GM23338 (cell line): Measurements from ENCODE around the gene CXCL16. TPM values are rescaled to one million over a fixed set of nuclear protein-coding genes. Genes with fewer than 3 reads are reported as not detected.

Experiments used
- ATAC-seq: fragments of 200-7000 bp; cut with Tn5 transposase; 3 replicates; pipeline ENCODE4 v1.9.1; 2020
- DNase-seq: peaks from one replicate; pipeline ENCODE4 v3.0.0-alpha.2; 2015; ENCODE audit warnings: low spot score
- H2AFZ ChIP-seq: fragments of 200-600 bp; sonication (generic); 2 replicates; pipeline ENCODE4 v1.8.0; 2016; ENCODE audit warnings: antibody characterized with exemption, mild to moderate bottlenecking, moderate library complexity
- H3F3A ChIP-seq: fragments of 200-600 bp; sonication (generic); replicated peaks from 2 replicates; pipeline ENCODE4 v1.8.0; 2017; ENCODE audit warnings: antibody characterized with exemption, mixed run types, low read depth
- H3K27ac ChIP-seq: fragments of 200-600 bp; sonication (generic); 2 replicates; pipeline ENCODE4 v1.6.1; 2016; ENCODE audit warnings: low read depth
- H3K27me3 ChIP-seq: fragments of 200-600 bp; sonication (generic); 2 replicates; pipeline ENCODE4 v1.8.0; 2016; ENCODE audit warnings: mild to moderate bottlenecking, mixed run types, moderate library complexity; ENCODE audit not compliant: insufficient read depth
- H3K36me3 ChIP-seq: fragments of 200-600 bp; sonication (generic); 2 replicates; pipeline ENCODE4 v1.8.0; 2016; ENCODE audit warnings: mild to moderate bottlenecking; ENCODE audit not compliant: insufficient read depth
- H3K4me1 ChIP-seq: fragments of 200-600 bp; sonication (generic); 2 replicates; pipeline ENCODE4 v1.8.0; 2016; ENCODE audit warnings: mild to moderate bottlenecking, moderate library complexity; ENCODE audit not compliant: insufficient read depth
- H3K4me2 ChIP-seq: fragments of 200-600 bp; sonication (generic); 2 replicates; pipeline ENCODE4 v1.7.1; 2017; ENCODE audit warnings: mixed run types
- H3K4me3 ChIP-seq: fragments of 200-600 bp; sonication (generic); 2 replicates; pipeline ENCODE4 v1.6.1; 2016; ENCODE audit warnings: mixed run types
- H3K79me2 ChIP-seq: fragments of 200-600 bp; sonication (generic); replicated peaks from 2 replicates; pipeline ENCODE4 v1.8.0; 2017; ENCODE audit warnings: mild to moderate bottlenecking; ENCODE audit not compliant: insufficient read depth
- H3K9me2 ChIP-seq: fragments of 200-600 bp; sonication (generic); 2 replicates; pipeline ENCODE4 v1.8.0; 2017; ENCODE audit not compliant: insufficient read depth
- H4K20me1 ChIP-seq: fragments of 200-600 bp; sonication (generic); replicated peaks from 2 replicates; pipeline ENCODE4 v1.8.0; 2017; ENCODE audit warnings: mild to moderate bottlenecking; ENCODE audit not compliant: insufficient read depth
- H3K27ac Mint-ChIP-seq: 2 replicates; pipeline ENCODE4 v1.8.0; 2020; ENCODE audit warnings: inconsistent platforms, mild to moderate bottlenecking, moderate library complexity, mixed read lengths
- H3K27me3 Mint-ChIP-seq: 3 replicates; pipeline ENCODE4 v1.8.0; 2022; ENCODE audit warnings: low read depth, mild to moderate bottlenecking, moderate library complexity, mixed read lengths, inconsistent platforms; ENCODE audit not compliant: insufficient read depth, poor library complexity
- H3K36me3 Mint-ChIP-seq: 3 replicates; pipeline ENCODE4 v1.8.0; 2021; ENCODE audit warnings: low read depth, mild to moderate bottlenecking, inconsistent platforms, moderate library complexity, mixed read lengths
- H3K4me1 Mint-ChIP-seq: 3 replicates; pipeline ENCODE4 v1.8.0; 2020; ENCODE audit warnings: mild to moderate bottlenecking, inconsistent platforms, mixed read lengths
- H3K4me3 Mint-ChIP-seq: 3 replicates; pipeline ENCODE4 v1.8.0; 2021; ENCODE audit warnings: moderate library complexity, mild to moderate bottlenecking, inconsistent platforms, mixed read lengths
- H3K9me3 Mint-ChIP-seq: 3 replicates; pipeline ENCODE4 v1.8.0; 2020; ENCODE audit warnings: moderate library complexity, mild to moderate bottlenecking, inconsistent platforms, mixed read lengths
- CREB1 ChIP-seq: fragments of 250-450 bp; sonication (Bioruptor Pico); IDR thresholded peaks from 2 replicates; pipeline ENCODE4 v1.5.0; 2020; ENCODE audit warnings: low read depth, mild to moderate bottlenecking, moderate library complexity
- EZH2 ChIP-seq: fragments of 200-600 bp; sonication (generic); IDR thresholded peaks from one replicate; pipeline ENCODE4 v1.8.0; 2017; ENCODE audit warnings: antibody characterized with exemption, mild to moderate bottlenecking, low read depth; ENCODE audit not compliant: unreplicated experiment
- JUNB ChIP-seq: IDR thresholded peaks from one replicate; pipeline ENCODE4 v1.6.1; 2016; ENCODE audit warnings: antibody characterized with exemption; ENCODE audit not compliant: unreplicated experiment
- NANOG ChIP-seq: IDR thresholded peaks from 2 replicates; pipeline ENCODE4 v1.6.1; 2016; ENCODE audit warnings: antibody characterized with exemption, borderline replicate concordance
- STAT1 ChIP-seq: IDR thresholded peaks from one replicate; pipeline ENCODE4 v1.6.1; 2016; ENCODE audit warnings: antibody characterized with exemption; ENCODE audit not compliant: unreplicated experiment
- polyA plus RNA-seq: library from polyadenylated mRNA; unstranded; fragments of >200 nt; fragmentation: Nextera tagmentation; extraction: Ambion mirVana; gene quantifications from 2 replicates; pipeline ENCODE4 v1.2.1, GENCODE V29; 2016
- total RNA-seq: library from RNA; depleted of rRNA; stranded (reverse); fragments of >200 nt; shearing (Covaris generic); gene quantifications from 2 replicates; pipeline ENCODE4 v1.2.3, GENCODE V29; 2014
- TF ChIP-seq, protein P1 (sequence below): IDR thresholded peaks from one replicate; pipeline ENCODE4 v1.6.1; 2018; ENCODE audit warnings: antibody characterized with exemption; ENCODE audit not compliant: unreplicated experiment
- TF ChIP-seq, protein P2 (sequence below): fragments of 250-450 bp; sonication (Bioruptor Pico); IDR thresholded peaks from 2 replicates; pipeline ENCODE4 v1.5.0; 2020; ENCODE audit warnings: mild to moderate bottlenecking, moderate library complexity
- TF ChIP-seq, protein P3 (sequence below), 2 experiments: fragments of 200-600 bp in 1 of 2; sonication (generic) in 1 of 2; conservative IDR thresholded peaks; 2 replicates each; pipeline versions ENCODE4 v1.5.1 to v1.6.1; 2016 to 2017; ENCODE audit warnings: antibody characterized with exemption in 2 of 2, low read depth in 2 of 2, mild to moderate bottlenecking in 2 of 2, moderate library complexity in 1 of 2

CXCL16 gene
- total and polyA plus RNA-seq, 2 experiments from 2014 or later: 4.0 to 4.1 TPM

DNA sequence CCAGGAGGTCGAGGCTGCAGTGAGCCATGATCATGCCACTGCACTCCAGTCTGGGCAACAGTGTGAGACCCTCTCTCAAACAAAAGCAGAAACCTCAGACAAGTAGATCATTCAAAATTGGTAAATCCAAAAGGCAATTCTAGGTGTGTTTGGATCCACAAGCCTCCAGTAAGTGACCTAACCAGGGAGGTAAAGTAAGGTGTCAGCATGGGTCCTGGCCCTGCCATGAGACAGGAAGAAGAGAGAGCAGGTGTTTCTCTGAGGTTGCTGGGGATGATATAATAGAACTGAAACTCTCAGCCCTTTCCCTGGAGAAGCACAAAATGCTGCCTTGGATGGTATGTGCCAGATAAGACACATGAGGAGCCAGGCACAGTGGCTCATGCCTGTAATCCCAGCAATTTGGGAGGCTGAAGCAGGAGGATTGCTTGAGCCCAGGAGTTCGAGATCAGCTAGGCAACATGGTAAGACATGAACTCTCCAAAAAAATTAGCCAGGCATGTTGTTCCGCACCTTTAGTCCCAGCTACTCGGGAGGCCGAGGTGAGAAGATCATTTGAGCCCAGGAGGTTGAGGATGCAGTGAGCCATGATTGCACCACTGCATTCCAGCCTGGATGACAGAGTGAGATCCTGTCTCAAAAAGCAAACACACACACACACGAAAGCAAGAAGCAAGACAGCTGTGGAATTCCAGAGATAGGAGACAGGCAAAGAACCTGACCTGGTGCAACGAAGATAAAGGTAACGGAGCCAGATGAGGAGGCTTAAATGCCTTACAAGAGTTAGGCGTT, 38.4 kb upstream of the CXCL16 start (continued):
- TF ChIP-seq, protein P1, sequence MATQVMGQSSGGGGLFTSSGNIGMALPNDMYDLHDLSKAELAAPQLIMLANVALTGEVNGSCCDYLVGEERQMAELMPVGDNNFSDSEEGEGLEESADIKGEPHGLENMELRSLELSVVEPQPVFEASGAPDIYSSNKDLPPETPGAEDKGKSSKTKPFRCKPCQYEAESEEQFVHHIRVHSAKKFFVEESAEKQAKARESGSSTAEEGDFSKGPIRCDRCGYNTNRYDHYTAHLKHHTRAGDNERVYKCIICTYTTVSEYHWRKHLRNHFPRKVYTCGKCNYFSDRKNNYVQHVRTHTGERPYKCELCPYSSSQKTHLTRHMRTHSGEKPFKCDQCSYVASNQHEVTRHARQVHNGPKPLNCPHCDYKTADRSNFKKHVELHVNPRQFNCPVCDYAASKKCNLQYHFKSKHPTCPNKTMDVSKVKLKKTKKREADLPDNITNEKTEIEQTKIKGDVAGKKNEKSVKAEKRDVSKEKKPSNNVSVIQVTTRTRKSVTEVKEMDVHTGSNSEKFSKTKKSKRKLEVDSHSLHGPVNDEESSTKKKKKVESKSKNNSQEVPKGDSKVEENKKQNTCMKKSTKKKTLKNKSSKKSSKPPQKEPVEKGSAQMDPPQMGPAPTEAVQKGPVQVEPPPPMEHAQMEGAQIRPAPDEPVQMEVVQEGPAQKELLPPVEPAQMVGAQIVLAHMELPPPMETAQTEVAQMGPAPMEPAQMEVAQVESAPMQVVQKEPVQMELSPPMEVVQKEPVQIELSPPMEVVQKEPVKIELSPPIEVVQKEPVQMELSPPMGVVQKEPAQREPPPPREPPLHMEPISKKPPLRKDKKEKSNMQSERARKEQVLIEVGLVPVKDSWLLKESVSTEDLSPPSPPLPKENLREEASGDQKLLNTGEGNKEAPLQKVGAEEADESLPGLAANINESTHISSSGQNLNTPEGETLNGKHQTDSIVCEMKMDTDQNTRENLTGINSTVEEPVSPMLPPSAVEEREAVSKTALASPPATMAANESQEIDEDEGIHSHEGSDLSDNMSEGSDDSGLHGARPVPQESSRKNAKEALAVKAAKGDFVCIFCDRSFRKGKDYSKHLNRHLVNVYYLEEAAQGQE: no peak
- no peak for TF ChIP-seq NANOG

DNA sequence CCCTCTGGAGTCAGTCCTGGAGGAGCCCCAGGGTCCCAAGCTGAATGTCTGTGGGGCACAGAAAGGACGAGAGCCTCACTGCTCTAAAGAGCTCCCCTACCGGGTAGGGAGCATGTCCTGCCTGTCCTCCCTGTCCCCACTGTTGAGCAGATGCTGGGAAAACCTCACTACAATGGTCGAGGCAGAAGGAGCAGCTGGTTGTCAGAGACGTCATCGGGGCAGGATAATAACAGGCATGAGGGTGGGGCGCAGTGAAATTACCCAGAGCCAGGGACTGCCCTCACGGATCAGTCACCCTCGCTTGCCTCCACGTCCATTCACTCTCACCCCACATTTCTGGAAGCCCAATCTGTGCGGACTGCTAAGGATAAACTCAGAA, 32.5 kb upstream of the CXCL16 start:
- Mint-ChIP-seq H3K27me3 (peaks cover 12% of the 10 kb centered on the region), H3K9me3 (no peaks in the 10 kb centered on the region), H3K27ac (no peak overlapping the region), H3K4me3 (no peak overlapping the region), H3K36me3 (no peaks in the 10 kb centered on the region), H3K4me1 (no peaks in the 10 kb centered on the region)
- Histone ChIP-seq H3K9me2 (no peaks in the 10 kb centered on the region), H3K4me3 (no peak overlapping the region), H2AFZ (no peak overlapping the region), H3K27ac (no peak overlapping the region), H3K4me1 (no peaks in the 10 kb centered on the region), H3F3A (no peaks in the 10 kb centered on the region), H3K4me2 (no peak overlapping the region), H3K79me2 (no peaks in the 10 kb centered on the region), H4K20me1 (no peaks in the 10 kb centered on the region), H3K36me3 (no peaks in the 10 kb centered on the region), H3K27me3 (no peaks in the 10 kb centered on the region)
- ATAC-seq (no peak), DNase-seq (no peak)
- no peak for TF ChIP-seq STAT1
- no peak for TF ChIP-seq CREB1 (CRISPR knock-in tag)
- no peak for TF ChIP-seq NANOG
- TF ChIP-seq EZH2: no peak
- TF ChIP-seq JUNB: no peak
- TF ChIP-seq, protein P2, sequence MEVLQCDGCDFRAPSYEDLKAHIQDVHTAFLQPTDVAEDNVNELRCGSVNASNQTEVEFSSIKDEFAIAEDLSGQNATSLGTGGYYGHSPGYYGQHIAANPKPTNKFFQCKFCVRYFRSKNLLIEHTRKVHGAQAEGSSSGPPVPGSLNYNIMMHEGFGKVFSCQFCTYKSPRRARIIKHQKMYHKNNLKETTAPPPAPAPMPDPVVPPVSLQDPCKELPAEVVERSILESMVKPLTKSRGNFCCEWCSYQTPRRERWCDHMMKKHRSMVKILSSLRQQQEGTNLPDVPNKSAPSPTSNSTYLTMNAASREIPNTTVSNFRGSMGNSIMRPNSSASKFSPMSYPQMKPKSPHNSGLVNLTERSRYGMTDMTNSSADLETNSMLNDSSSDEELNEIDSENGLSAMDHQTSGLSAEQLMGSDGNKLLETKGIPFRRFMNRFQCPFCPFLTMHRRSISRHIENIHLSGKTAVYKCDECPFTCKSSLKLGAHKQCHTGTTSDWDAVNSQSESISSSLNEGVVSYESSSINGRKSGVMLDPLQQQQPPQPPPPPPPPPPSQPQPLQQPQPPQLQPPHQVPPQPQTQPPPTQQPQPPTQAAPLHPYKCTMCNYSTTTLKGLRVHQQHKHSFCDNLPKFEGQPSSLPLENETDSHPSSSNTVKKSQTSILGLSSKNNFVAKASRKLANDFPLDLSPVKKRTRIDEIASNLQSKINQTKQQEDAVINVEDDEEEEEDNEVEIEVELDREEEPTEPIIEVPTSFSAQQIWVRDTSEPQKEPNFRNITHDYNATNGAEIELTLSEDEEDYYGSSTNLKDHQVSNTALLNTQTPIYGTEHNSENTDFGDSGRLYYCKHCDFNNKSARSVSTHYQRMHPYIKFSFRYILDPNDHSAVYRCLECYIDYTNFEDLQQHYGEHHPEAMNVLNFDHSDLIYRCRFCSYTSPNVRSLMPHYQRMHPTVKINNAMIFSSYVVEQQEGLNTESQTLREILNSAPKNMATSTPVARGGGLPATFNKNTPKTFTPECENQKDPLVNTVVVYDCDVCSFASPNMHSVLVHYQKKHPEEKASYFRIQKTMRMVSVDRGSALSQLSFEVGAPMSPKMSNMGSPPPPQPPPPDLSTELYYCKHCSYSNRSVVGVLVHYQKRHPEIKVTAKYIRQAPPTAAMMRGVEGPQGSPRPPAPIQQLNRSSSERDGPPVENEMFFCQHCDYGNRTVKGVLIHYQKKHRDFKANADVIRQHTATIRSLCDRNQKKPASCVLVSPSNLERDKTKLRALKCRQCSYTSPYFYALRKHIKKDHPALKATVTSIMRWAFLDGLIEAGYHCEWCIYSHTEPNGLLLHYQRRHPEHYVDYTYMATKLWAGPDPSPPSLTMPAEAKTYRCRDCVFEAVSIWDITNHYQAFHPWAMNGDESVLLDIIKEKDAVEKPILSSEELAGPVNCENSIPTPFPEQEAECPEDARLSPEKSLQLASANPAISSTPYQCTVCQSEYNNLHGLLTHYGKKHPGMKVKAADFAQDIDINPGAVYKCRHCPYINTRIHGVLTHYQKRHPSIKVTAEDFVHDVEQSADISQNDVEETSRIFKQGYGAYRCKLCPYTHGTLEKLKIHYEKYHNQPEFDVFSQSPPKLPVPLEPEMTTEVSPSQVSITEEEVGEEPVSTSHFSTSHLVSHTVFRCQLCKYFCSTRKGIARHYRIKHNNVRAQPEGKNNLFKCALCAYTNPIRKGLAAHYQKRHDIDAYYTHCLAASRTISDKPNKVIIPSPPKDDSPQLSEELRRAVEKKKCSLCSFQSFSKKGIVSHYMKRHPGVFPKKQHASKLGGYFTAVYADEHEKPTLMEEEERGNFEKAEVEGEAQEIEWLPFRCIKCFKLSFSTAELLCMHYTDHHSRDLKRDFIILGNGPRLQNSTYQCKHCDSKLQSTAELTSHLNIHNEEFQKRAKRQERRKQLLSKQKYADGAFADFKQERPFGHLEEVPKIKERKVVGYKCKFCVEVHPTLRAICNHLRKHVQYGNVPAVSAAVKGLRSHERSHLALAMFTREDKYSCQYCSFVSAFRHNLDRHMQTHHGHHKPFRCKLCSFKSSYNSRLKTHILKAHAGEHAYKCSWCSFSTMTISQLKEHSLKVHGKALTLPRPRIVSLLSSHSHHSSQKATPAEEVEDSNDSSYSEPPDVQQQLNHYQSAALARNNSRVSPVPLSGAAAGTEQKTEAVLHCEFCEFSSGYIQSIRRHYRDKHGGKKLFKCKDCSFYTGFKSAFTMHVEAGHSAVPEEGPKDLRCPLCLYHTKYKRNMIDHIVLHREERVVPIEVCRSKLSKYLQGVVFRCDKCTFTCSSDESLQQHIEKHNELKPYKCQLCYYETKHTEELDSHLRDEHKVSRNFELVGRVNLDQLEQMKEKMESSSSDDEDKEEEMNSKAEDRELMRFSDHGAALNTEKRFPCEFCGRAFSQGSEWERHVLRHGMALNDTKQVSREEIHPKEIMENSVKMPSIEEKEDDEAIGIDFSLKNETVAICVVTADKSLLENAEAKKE (CRISPR knock-in tag): no peak
- TF ChIP-seq, protein P3, sequence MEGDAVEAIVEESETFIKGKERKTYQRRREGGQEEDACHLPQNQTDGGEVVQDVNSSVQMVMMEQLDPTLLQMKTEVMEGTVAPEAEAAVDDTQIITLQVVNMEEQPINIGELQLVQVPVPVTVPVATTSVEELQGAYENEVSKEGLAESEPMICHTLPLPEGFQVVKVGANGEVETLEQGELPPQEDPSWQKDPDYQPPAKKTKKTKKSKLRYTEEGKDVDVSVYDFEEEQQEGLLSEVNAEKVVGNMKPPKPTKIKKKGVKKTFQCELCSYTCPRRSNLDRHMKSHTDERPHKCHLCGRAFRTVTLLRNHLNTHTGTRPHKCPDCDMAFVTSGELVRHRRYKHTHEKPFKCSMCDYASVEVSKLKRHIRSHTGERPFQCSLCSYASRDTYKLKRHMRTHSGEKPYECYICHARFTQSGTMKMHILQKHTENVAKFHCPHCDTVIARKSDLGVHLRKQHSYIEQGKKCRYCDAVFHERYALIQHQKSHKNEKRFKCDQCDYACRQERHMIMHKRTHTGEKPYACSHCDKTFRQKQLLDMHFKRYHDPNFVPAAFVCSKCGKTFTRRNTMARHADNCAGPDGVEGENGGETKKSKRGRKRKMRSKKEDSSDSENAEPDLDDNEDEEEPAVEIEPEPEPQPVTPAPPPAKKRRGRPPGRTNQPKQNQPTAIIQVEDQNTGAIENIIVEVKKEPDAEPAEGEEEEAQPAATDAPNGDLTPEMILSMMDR (conservative IDR thresholded peaks at IDR 0.05; ENCODE audit: low read depth in 2 of 2): no peak
